Esophagus squamous epithelium (tissue), 5 donors: ENCODE measurements around the gene CHRM2. TPM values are rescaled to one million over a fixed set of nuclear protein-coding genes. Genes with fewer than 3 reads are reported as not detected.

Experiments used
- DNase-seq: peaks from one replicate; lab custom pipeline; 2025; lab: John Stamatoyannopoulos, UW
- H3K27ac ChIP-seq, 4 donors: fragments of 200-600 bp; sonication (generic); one replicate each; pipeline ENCODE4 v1.5.1; 2016 to 2019; ENCODE audit warnings: mild to moderate bottlenecking in 1 of 4
- H3K27me3 ChIP-seq, 4 donors: fragments of 200-600 bp; sonication (generic); 1 replicate in 3 of 4; 2 replicates in 1 of 4; pipeline versions ENCODE4 v1.5.1 to v1.6.0; 2017 to 2021; ENCODE audit warnings: antibody characterized with exemption in 1 of 4
- H3K36me3 ChIP-seq, 3 donors: fragments of 200-600 bp; sonication (generic); one replicate each; pipeline ENCODE4 v1.5.1; 2016 to 2019
- H3K4me1 ChIP-seq, 3 donors: fragments of 200-600 bp; sonication (generic); one replicate each; pipeline ENCODE4 v1.5.1; 2017 to 2019
- H3K4me3 ChIP-seq, 4 donors: fragments of 200-600 bp; sonication (generic); 1 replicate in 3 of 4; 2 replicates in 1 of 4; pipeline ENCODE4 v1.5.1; 2016 to 2019; ENCODE audit warnings: mild to moderate bottlenecking in 2 of 4, moderate library complexity in 1 of 4
- H3K9me3 ChIP-seq, 3 donors: fragments of 200-600 bp; sonication (generic); one replicate each; pipeline ENCODE4 v1.5.1; 2016 to 2019
- POLR2A ChIP-seq, 4 donors: fragments of 450-650 bp; IDR thresholded peaks; one replicate each; pipeline ENCODE4 v1.6.1; 2017; ENCODE audit warnings: antibody characterized with exemption in 4 of 4, mild to moderate bottlenecking in 4 of 4, moderate library complexity in 3 of 4
- WGBS, 2 donors: methylation state at CpG; one replicate each; pipeline ENCODE4 v1.1.5; 2018; 5-methylcytosine and 5-hydroxymethylcytosine counted together
- intact Hi-C: fragments of 100-400 bp; cut with DNase I; formaldehyde crosslinking; loops from one replicate; pipeline ENCODE4 v1.15.0; 2022
- total RNA-seq, 4 donors: library from RNA; depleted of rRNA; stranded (reverse); fragments of >200 nt; gene quantifications; one replicate each; pipeline ENCODE4 v1.1.0, GENCODE V29; 2016
- TF ChIP-seq, protein P1 (sequence below), 6 experiments: fragments of 450-650 bp in 4 of 6; fragments of 200-600 bp in 2 of 6; sonication (generic) in 2 of 6; IDR thresholded peaks; one replicate each; pipeline ENCODE4 v1.5.1; 2016 to 2019; ENCODE audit warnings: antibody characterized with exemption in 6 of 6, mild to moderate bottlenecking in 4 of 6, moderate library complexity in 4 of 6
- donor health status: DM: yes; HTN: yes; CAD: no.

CHRM2 gene
- total RNA-seq, 4 donors from 2014 or later, result under 0.01 TPM; not detected in 3

DNA sequence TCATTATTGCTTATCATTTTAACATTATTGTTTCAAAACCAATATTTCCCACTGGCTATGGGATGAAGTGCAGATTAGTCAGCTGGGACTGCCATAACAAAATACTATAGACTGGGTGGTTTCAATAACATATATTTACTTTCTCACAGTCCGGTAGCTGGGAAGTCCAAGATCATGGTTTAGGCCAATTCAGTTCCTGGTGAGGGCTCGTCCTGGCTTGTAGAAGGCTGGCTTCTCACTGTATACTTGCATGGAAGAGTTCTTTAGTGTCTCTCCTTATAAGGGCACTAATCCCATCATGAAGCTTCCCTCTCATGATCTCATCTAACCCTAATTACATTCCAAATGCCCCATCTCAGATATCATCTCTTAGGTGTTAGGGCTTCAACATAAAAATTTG, 101.3 kb downstream of the CHRM2 start:
- no peaks in the 10 kb centered on the region for H3K9me3 ChIP-seq
- H3K4me3 ChIP-seq, result no peak overlapping the region
- no peak for DNase-seq
- 14 to 28% methylated on average over 2 of the region's 2 CpGs for WGBS, 2 donors
- no peaks in the 10 kb centered on the region for H3K36me3 ChIP-seq
- intact Hi-C loops, result no loop called here
- TF ChIP-seq POLR2A (IDR thresholded peaks at IDR 0.05), result no peak
- TF ChIP-seq, protein P1, sequence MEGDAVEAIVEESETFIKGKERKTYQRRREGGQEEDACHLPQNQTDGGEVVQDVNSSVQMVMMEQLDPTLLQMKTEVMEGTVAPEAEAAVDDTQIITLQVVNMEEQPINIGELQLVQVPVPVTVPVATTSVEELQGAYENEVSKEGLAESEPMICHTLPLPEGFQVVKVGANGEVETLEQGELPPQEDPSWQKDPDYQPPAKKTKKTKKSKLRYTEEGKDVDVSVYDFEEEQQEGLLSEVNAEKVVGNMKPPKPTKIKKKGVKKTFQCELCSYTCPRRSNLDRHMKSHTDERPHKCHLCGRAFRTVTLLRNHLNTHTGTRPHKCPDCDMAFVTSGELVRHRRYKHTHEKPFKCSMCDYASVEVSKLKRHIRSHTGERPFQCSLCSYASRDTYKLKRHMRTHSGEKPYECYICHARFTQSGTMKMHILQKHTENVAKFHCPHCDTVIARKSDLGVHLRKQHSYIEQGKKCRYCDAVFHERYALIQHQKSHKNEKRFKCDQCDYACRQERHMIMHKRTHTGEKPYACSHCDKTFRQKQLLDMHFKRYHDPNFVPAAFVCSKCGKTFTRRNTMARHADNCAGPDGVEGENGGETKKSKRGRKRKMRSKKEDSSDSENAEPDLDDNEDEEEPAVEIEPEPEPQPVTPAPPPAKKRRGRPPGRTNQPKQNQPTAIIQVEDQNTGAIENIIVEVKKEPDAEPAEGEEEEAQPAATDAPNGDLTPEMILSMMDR (IDR thresholded peaks at IDR 0.05), result no peak
- no peaks in the 10 kb centered on the region for H3K27me3 ChIP-seq
- no peak overlapping the region for H3K27ac ChIP-seq
- no peaks in the 10 kb centered on the region for H3K4me1 ChIP-seq

DNA sequence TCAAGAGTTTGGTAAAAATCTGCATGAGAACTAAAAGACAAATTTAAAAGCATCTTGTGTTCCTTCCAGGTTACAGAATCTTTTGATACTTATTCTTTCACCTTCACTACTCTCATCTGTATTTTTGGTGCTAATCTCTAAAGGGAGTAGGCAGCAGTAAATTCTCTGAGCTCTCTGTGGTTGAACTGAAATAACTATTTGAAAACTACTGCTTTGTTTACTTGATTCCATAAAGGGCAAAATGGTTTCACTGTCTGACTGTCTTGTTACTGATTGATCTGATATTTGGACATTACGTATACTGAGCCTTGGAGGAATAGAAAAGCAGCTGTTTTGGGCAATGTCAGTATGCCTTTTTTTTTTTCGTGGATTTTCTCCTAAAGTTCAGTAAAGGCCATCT, 103.3 kb downstream of the CHRM2 start:
- Histone ChIP-seq H3K4me3 (no peak overlapping the region), H3K27me3 (no peaks in the 10 kb centered on the region), H3K27ac (no peak overlapping the region), H3K36me3 (no peaks in the 10 kb centered on the region), H3K4me1 (no peaks in the 10 kb centered on the region), H3K9me3 (no peaks in the 10 kb centered on the region)
- intact Hi-C loops, result no loop called here
- TF ChIP-seq, protein P1 (IDR thresholded peaks at IDR 0.05), result no peak
- no peak for TF ChIP-seq POLR2A (IDR thresholded peaks at IDR 0.05)
- DNase-seq, result no peak
- 31 to 59% methylated on average over 2 of the region's 2 CpGs for WGBS, 2 donors

DNA sequence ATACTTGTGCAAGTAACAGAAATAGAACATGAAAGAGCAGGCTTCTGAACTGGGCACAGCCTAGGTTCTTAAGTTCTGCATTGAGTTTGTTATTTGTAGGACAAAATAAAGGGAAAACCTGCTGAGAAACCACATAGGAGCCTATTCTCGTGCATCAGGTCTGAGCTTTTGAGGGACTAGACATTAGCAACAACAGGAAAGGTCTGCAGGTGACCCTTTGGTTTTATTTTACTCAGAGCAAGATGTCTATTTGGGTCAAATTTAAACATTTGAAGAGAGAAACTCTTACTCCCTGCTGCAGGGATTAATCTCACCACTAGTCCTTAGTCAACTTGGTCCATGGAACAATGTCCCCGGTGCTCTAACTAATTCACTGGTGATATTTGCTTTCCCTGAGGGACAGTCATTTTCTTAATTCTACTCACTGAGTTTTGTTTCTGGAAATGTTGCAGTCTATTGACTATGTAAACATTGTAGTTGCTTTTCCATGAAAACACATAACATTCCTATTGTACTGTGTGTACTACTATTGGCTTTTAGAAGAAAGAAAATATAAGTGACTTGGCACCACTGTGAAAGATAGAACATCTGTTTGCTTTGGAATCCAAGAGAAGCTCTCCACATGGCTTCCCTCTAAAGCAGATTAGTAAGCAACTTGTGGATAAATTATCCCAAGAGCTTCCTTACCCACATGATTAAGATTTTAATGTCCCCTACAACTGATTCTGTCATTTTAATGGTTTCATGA, 108.2 kb downstream of the CHRM2 start:
- no peak for TF ChIP-seq POLR2A (IDR thresholded peaks at IDR 0.05)
- TF ChIP-seq, protein P1 (IDR thresholded peaks at IDR 0.05), result no peak
- no peaks in the 10 kb centered on the region for H3K4me1 ChIP-seq
- H3K27ac ChIP-seq, result no peak overlapping the region
- no peaks in the 10 kb centered on the region for H3K27me3 ChIP-seq
- no peaks in the 10 kb centered on the region for H3K9me3 ChIP-seq
- DNase-seq, result no peak
- H3K36me3 ChIP-seq, result no peaks in the 10 kb centered on the region
- WGBS, 2 donors, result 32 to 34% methylated on average over 2 of the region's 2 CpGs
- H3K4me3 ChIP-seq, result no peak overlapping the region
- intact Hi-C loops, result no loop called here

DNA sequence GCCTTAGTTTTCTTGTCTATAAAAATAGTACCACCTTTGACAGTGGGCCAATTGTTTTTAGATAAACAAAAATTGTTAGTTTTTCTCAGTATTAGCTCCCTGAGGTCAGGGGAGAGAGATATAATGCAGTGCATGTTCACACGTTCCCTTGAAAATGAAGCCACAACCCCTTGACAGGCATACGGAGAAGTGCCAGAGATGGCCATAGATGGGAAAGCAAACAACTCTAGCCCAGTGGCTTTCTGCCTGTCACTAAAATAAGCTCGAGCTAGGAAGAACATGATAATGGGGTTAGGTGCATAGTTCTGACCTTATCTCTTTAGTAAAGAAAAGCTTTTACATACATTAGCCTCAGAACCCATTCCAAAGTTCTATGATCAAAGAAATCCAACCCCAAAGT, 124.9 kb downstream of the CHRM2 start:
- 23 to 47% methylated on average over 3 of the region's 3 CpGs for WGBS, 2 donors
- TF ChIP-seq, protein P1 (IDR thresholded peaks at IDR 0.05), result no peak
- TF ChIP-seq POLR2A (IDR thresholded peaks at IDR 0.05), result no peak
- Histone ChIP-seq H3K27me3 (no peaks in the 10 kb centered on the region), H3K4me1 (no peaks in the 10 kb centered on the region), H3K9me3 (no peaks in the 10 kb centered on the region), H3K36me3 (no peaks in the 10 kb centered on the region), H3K27ac (no peak overlapping the region), H3K4me3 (no peak overlapping the region)
- DNase-seq, result no peak
- intact Hi-C loops, result no loop called here

DNA sequence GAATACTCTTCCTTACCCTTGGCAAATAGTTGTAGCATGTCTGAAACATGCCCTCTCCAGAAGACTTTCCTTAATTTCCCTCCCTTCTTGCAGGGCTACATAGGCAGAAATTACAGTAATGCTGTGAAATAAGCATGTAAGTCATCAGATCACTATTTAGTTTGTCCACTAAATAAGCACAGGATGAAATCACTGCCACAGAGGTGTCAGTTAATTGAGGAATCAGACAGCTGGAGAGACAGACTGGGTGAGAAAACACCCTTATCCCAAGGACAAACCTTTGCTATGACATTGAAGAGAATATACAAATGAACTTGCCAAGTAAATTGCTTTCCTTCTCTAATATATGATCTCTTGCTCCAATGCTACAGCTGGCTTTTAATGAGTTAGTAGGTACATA, 129.3 kb downstream of the CHRM2 start:
- H3K36me3 ChIP-seq, result no peaks in the 10 kb centered on the region
- intact Hi-C loops, result no loop called here
- DNase-seq, result no peak
- no peaks in the 10 kb centered on the region for H3K27me3 ChIP-seq
- H3K27ac ChIP-seq, result no peak overlapping the region
- TF ChIP-seq POLR2A (IDR thresholded peaks at IDR 0.05), result no peak
- no peaks in the 10 kb centered on the region for H3K4me1 ChIP-seq
- no peak overlapping the region for H3K4me3 ChIP-seq
- H3K9me3 ChIP-seq, result no peaks in the 10 kb centered on the region
